HG02884 (cell line): ENCODE data around the gene TBX18.

Source experiments
- ATAC-seq: cut with Tn5 transposase; IDR thresholded peaks from one replicate; pipeline ENCODE4 v1.9.1; 2021; ENCODE audit warnings: mild to moderate bottlenecking, moderate library complexity; ENCODE audit not compliant: unreplicated experiment

The TBX18 gene

DNA sequence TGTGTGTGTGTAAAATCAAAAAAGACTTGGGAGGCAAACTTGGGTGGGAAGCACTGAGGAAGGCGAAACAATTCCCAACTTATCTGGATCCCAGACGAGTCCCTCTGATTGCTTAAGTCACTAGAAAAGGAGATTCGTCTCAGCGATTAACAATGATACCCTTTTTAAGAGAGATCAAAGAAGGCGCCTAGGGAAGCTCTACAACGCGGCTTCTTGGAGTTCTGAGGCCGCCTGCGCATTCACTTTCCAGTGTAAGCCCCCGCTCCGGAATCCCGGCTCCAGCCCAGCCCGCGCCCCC is 8.7 kb upstream of the TBX18 start:
- ATAC-seq = no peak

DNA sequence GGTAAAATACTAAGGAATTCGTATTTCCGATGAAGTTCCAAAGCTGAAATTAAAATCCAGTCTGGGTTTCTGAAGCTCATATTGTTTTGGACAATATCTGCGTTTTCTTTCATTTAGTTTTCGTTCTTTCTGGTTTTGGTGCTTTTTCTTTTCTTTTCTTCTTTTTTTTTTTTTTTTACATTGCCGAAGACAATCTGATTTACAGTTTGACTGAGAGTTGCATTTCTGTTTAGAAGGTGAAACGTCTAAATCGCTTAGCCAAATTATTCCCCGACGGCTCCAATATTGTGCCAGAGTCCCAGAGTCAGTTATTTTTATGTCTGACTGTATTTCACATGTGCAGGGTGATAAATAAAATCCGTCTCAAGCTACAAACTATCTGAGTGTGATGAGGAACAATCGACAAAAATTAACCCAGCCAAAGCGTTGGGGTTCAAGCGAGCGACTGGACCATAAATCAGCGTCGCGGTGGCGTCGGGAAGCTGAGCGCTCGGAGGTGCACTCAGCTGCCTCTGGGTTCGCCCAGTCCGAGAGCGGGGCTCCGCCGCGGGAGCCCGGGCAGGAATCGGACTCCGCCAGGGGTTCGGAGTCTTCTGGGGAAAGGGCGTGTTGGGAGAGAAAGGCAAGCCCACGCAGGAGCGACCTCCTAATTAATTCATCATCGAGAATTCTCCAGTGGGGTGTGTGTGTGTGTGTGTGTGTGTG is 8.2 kb upstream of the TBX18 start:
- no peak for ATAC-seq

DNA sequence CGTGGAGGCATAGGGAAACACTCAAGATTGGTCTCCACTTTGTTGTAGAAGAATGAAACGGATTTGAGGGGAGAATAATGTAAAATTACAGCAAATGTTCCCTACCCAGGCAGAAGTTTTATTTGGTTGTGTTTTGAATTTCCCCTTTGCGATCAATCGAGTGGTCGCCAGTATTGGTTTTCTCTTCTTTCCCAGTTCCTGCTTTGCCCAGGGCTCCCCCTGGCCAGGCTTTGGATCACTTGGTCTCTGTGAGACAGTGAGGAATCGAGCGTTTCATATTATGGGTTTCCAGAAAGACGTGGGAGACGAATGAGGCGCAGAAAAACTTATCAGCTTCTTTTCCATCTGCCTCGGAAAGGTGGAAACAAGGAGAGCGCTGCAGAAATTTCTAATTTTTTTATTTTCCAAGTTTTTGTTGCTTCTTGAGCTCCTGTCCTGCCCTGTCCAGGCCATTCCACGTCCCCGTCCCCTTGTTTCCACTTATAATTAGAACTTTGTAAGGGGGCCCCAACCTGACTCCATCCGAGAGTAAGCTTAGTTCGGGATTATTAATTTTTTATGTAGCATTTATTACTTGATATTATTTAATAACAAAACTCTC is 7.5 kb upstream of the TBX18 start:
- ATAC-seq = no peak

DNA sequence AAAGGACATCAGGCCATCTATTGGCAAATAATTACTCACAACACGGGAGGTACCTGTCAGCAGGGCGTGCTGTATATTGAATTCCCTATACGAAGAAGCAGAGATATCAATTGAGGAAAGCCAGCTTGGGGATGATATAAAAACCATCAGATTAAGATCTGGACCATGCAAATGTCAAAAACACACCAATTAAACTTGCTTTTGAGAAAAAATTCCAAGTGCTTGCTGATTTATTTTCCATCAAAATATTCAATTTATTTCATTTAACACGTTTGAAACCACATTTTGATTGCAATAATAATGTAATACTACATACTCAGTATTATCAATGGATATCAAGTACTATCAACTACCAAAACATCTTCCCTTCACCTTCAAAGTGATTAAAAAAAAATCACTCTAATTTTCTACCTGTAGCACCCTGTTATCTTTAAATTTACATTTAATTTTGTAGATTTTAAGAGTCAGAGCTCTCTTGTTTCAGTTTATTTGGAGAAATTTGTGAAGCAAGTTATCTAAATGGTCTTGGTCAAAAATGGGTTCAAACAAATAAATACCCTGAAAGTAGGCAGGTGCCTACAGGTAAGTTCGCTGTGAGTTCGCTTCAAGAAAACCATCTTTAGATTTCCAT is 6.8 kb upstream of the TBX18 start:
- no peak for ATAC-seq

DNA sequence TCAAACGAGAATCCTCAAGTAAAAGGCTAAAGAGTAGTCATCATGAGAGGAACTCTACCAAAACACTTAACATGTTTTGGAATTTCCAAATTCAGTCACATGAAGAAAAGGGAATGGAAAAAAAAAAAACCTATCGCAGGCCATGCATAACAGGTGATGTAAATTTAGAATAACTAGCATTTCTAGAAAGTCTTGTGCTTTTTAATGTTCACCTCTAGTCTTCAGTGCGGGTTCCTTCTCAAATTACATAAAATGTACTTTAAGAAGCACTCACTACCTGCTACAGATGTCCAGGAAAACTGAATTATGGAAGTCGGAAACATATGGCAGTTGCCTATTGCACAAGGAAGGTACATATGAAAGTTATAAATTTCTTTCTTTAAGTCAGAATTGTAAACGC is 6.1 kb upstream of the TBX18 start:
- ATAC-seq = no peak

DNA sequence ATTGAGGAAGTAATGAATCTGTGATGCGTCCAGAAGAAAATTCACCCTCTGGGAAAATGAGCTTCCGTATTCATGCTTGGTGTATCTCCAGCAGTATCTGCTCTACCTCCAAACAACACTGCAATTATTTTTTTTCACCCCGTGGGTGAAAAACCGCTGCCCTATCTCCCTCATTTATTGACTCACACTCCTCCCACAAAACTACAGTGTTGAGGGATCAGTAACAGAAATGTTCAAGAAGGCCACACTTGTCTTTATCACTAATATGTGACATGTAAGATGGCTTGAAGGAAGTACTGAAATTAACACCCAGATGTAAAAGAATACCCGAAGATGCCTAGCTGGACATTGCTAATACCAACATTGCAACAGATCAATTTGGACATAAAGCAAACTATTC is 4.9 kb upstream of the TBX18 start:
- ATAC-seq = no peak

DNA sequence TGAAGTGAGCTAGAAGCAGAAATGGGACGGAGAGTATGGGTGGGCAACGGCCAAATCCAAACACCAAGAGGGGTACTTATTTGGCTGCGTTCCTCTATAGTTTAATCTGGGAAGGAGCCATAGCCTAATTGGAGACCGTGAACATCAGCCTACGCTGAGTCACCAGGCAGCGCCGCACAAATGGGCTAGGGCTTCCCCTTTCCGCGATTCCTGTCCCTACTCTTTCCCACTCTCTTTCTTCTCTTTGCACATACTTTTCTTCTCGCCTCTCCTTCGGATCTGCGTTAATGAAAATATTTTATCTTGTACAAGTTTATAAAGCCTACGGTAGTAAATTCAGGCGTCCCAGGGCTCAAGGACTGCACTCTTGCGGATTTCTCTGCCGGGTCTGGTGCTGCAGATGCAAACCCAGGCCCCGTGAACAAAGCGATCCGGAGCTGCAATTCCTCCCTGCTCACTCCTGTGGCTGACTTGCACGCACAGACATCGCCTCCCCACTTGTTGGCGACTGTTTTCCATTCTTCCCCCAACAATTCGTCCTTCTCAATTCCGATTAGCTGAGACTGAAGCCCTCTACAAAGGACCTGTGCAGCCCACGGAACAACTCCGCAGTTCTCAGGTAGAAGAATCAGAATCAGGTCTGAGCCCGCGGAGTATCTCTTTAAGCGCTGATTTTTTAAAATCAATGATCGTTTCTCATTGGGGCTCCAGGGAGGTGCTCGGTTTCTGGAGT is 4.2 kb upstream of the TBX18 start:
- ATAC-seq = no peak

DNA sequence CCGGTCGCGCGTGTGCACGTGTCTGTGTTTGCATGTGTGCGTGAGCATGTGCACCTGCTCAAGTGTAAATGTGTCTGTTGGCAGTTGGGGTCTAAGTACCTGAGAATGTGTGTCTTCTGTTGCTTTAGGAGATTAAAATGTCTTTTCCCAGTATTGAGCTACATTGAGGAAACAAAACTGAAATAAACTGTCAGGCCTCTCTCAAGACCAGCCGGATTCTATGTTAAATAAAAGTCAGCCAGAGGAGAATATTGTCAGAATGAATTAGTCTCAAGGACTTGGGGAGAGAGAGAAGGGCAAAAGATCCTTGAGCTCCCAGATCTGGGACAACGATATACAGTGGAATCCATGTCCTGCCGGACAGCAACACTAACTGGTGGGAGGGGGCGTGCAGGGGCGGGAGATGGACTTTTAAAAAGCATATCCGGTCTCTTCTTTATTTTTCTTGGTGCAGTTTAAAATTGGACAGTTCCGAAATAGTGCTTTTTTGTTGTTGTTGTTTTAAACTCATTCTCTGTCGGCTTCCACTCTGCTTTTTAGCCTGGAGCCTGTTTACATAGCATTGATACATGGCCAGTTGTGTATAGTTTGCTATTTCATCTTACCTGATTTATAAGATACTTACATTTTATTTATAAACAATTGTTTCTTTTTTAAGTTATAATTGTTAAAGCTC is 3.3 kb upstream of the TBX18 start:
- ATAC-seq = no peak

DNA sequence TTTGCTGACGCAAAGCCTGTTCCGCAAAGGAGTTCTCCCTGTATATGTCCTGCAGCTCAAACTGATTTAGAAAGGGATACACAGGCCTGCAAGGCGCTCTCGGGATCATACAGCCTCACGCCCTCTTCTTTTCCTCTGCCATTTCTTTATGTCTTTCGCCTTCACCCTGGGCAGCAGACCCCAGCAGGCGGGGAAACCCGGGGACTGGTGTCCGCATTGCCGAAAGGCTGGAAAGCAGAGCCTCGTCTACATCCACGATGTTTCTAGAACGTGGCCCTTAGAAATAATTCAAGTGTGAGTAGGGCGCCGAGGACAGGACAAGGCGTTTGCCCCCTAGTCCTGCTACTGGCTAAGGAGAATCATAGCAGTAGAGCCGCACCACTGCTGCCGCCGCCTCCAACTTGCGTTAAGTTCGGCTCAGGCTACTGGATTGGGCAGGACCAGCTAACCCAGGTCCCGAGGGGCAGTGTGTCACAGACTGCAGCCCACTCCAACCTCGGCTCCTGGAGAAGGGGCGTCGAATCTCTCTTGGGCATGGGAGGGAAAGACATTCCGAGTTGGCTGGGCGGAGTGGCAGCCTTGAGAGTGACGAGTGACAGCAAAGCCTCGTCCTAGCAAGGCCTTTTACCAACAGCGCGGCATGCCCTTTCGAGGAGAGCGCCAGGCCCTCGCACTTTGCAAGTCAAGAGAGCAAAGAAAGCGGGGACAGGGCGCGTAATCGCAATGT is 2.6 kb upstream of the TBX18 start:
- ATAC-seq = no peak

DNA sequence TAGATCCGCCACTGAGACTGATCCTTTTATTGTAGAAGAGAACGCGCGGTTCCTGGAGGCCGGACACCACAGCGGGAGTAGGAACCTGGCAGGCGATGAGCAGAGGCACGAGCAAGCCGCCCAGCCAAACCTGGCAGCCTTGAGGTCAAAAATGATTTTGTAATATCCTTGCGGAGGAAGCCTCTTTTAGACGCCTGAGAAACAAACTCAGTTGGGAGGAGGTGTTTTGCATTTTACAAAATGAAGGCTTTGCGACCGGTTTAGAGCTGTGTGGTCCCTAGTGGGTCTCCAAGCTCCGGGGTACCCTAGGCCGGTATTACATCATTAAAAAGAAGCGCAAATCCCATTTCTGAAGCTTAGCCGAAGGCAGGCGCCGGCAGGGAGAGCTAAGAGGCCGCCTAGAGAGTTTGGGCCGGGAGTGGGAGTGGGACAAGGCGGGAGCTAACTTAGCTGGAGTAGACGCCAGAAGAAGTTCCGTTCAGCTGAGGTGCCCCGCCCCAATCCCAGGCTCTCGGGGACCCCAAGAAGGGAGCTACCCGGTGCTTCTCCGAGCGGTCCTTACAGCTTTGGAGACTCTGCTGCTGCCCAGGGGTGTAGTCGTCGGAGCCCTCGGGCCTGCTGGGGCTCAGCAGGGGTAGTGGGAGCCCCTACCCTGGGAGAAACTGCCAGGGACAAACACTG is 1.9 kb upstream of the TBX18 start:
- no peak for ATAC-seq

DNA sequence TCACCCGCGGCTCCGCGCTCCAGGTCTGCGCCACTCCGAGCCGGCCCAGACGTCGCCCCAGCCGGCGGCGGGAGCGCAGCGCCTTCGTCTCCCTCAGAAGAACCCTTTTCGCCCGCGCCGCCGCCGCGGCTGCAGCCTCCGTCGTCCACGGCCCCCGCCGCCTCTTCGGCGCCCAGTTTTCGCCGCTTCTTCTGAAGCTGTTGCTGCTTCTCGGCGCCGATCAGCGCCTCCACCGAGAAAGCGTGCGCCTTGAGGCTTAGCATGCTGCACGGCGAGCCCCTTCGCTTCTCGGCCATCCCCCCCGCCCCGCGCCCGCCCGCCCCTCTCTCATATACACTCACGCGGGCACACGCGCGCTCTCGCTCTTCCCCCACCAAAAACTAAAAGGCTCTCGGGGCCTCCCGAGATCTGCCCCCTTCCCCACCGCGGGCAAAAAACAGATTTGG is 489 bp downstream of the TBX18 start:
- ATAC-seq = no peak

DNA sequence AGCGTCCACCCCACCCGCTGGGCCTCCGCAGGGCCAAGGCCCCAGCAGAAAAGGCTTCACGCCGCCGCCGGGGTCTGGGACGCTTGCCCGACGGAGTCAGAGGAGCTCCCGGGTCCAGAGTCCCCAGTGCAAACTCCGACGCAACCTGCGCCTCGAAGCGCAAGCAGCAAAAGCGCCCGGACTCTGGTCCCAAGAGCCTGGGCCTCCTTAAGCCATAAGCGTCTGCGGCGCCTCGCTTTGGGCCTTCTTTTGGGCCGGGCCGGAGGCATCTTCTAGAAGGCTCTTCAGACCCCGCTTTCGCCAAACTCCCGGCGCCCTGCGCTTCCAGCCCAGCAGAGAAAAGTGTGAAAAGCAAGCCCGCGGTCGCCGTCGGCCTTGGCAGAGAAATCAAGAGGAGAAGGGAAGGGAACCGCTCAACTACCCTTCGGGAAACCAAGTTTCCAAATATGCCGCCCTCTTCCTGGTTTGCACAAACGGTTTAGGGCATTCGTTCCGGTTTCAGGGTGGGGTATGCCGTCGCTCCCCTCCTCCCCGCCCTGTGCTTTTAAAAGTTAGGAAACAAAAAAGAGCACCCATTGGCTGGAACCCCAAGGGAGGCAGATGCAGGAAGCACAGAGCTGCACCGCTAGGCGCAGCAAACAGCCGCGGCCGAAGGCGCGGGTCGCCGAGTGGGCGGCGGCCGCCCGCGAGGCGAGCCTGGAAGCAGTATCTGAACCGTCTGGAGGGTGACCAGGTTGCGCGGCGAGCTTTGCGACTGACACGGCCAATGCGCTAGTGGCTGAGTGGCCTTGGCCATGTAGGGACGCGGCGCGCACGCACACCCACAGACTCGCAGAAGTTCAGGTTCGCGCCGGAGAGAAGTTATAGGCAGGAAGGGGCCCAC is 1.2 kb downstream of the TBX18 start:
- no peak for ATAC-seq

DNA sequence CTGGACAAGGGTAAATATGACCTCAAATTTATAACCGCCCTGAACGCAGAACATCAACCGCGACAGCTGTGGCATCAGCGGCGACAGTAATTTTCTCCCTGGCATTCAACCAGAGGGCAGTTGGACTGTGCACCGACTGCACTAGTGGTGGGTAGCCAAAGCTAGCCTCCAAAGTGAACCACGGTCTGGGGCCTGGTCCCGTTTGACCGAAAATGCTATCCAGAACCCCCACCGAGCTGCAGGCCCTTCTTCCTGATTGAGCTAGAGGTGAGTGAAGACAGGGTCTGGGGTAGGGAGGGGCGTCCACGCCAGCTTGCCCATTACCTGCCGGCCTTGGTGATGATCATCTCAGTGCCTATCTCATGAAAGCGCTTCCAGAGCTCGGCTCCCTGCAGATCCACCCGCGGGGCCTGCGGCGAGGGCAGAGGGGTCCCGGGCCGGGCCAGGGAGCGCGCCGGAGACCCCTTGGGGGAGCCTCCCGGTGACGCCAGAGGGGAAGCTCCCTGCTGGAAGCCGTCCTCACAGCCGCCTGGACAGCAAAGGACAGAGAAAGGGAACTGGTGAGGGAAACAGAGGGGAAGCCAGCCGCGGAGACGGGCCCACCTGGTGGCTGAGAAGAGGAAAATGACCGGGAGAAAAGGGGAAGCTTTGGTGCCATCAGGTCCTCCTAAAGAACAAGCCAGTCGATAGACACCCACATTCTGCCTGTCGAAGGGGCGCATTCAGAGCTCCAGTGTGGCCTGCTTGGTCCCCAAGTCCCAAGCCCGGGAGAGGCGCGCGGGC is 2.0 kb downstream of the TBX18 start:
- ATAC-seq = no peak

DNA sequence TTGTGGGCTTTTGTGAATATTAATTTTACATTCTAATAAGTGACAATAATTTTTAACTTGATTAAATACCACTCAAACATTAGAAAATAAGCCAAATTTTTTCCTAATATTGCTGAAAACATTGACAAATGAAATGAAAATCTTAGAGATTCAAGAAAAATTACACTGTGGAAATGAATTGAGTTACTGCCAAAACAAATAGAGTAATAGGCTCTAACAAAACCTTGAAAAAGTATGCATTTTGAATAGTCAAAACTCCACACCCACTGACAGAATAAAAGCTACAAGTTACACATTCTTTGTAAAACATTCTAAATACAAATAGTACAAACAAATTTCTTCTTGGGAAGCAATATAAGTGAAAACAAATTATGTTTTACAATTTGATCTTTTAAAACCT is 5.9 kb downstream of the TBX18 start:
- ATAC-seq = no peak

DNA sequence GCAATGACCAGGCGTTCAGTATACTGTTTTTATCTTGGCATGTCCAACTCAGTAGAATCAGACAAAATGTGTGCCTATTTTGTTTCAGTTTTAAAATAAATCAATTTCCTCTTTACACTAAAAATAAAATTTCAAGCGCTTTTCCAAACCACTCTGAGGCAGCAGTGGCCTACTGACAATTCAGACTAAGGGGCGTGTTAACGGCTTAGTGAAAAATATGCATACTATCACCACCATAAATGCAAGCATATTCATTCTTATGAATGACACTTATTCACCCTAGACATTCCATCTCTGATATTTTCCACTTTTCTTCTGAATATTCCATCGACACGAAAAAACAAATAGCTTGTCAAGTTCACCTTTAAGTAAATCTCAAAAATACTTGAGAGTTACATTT is 7.5 kb downstream of the TBX18 start:
- ATAC-seq = no peak

DNA sequence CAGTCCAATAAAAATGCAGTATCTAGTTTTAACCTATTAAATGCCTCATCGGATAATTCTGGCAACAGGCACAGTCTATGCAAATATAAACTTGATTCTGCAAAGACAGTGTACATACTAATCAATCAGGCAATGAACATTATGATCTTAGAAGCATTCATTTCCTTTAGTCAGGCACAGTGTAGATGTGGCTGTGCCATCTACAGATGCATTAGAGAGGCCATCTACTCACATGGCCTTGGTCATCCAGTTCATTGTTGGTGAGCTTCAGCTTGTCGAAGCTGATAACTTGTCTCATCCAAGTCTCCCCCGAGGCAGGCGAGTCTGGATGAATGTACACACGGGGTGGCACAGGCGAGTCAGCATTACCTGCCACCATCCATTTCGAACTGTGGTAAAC is 7.9 kb downstream of the TBX18 start:
- ATAC-seq = no peak

DNA sequence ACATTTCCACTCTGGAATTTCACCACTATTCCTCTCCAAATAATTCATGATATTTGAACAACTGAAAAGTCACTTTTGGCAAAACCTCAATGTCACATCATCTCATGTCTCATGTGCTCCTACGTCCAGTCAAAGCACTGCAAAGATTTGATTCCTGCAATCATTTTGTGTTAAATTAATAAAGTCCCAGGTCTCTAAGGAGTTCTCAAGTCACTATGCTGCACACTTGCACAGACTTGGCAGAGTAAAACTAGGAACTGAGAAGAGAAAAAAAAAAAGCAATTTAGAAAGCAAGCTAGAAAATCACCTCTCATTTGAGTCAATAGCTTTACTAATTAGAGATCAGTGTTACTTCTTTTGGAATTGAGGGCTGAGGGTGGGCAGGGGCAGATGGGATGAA is 11.2 kb downstream of the TBX18 start:
- no peak for ATAC-seq

DNA sequence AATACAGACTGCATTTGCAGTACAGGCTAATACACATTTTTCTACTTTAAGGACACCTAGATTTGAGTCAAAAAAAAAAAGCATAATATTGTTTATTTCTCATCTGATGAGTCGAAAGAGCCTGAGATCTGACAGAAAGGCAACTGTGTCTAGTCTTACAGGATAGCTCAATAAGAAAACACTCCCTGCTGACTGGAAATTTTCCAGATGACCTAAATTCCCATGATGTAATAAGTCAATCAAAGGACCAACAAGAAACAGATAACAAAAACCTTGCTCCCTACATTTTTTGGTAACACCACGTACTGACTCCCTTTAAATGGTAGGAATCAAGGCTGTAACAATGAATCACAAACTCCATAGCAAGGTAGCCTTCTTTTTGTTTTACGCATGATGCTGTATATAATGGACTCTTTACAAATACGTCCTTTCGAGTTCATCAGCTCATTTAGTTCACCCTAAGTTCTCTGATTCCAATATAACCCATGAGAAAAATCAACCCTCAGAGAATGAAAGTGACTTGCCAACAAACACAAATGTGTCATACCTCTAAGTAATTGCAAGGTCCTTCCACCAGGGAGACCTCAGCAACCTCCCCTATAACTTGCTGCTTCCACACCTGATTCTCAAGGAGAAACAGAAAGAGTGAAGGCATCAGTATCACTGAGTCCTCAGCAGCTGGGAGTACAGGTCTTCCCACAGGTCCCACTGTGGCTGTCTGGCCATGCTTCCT is 12.1 kb downstream of the TBX18 start:
- no peak for ATAC-seq
